Measurements from ENCODE around the gene LRPPRC.
"Not testable (repeated sequence)": the region's sequence is repeated elsewhere in the genome, so short reads cannot be mapped to it uniquely, and the experiment has no call there.

Gene LRPPRC

DNA sequence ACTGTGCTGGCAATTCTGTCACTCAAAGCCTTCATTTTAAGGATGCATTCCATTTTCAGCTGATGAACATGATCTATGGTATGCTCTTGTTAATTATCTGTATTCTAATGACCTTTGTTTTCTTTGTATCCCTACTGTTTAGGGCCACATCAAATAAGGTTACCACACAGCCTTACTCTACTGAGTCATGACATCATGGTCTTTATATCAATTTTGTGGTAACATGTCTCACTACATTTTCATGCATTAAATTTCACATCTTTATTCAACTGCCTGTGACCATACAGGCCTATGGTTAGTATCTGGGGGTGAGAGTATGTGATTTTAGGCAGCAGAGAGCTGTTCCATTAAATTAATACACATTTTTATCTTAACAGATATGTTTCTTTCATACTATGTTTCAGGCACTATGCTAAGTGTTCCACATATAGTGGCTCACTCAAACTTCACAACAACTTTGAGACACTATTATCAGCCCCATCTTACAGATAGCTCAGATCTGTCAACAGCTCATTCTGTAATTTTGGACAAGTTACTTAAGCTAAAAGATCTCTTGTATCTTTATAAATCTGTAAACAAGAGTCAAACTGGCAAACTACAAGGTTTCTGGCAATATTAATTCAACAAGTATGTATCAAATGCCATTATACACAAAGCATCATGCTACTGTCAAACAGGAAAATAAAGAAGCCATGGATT is 18.0 kb downstream of the LRPPRC start:
- no peak for DNase-seq (ENCODE audit: low spot score)

DNA sequence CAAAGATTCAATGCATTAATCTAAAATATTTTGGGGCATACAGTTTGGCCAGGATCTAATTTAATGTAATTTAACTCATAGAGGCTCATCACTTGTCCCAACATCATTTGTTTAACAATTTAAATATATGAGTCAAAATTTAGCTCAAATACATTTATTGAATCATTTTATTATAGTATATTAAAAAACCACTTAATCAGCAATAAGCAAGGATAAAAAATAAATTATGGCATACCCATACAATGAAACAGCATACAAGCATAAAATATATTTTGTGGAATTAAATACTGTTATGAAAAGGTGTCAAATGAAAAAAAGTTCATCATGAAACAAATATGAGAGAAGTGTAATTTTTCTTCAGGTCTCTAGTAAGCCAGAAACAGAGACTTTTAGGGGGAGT is 34.9 kb downstream of the LRPPRC start:
- DNase-seq (ENCODE audit: low spot score), result no peak

DNA sequence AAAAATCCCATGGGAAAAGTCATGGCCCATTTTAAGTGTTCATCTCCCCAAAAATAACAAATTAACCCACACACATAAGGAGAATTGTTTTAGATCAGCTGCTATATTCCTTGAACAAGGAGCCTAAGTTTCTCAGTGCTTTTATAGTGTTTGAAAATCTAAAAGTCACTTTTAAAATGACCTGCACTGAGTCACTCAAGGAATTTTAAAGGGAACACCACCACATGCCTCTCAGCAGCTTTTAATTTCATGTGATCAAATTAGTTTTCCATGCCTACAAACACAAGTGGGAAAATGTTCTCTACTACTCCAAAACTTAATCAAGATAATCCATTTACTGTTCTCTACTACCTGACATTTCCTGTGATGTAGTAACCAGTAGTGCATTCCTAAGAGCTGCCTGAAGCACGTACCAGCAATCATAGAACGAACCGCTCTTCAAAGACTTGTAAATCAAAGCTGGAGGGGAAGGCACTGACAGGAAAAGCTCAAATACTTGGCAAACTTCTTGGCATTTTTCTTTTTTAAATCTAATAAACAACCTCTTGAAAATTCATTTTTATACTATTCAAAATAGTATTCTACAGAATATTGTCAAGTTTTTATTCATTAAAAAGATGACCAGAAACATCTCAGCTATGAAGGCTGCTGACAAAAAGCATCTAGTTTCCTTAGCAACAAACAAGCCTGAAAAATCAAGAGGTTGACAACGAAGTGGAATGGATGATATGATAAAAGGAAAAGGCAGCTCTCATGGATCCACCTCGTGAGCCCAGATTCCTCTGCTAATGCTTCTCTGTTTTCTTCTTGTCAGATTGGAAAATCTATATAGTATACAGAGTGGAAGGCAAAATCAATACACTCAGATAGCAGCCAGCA is 37.2 kb downstream of the LRPPRC start:
- no peak for DNase-seq (ENCODE audit: low spot score)

DNA sequence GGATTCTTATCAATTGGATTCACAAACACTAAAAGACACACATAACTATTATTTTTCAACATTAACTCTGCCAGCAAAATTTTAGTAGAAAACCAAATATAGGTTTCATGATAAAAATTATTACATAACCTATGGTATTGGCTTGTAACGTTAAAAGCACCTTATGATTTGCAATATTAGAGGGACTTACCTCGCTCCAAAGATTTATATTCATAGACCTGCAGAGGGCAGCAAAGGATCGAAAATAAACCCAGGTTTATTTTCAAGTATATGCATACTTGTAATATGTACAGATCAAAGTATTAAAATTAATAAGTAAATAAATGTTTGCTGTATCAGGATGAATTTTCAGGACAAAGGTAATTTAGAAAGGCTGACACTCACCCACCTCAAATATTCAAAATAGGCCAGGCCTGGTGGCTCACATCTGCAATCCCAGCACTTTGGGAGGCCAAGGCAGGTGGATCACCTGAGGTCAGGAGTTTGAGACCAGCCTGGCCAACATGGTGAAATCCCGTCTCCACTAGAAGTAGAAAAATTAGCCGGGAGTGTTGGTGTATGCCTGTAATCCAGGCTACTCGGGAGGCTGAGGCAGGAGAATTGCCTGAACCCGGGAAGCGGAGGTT is 45.3 kb downstream of the LRPPRC start:
- DNase-seq (ENCODE audit: low spot score), result peak; percentile 60

DNA sequence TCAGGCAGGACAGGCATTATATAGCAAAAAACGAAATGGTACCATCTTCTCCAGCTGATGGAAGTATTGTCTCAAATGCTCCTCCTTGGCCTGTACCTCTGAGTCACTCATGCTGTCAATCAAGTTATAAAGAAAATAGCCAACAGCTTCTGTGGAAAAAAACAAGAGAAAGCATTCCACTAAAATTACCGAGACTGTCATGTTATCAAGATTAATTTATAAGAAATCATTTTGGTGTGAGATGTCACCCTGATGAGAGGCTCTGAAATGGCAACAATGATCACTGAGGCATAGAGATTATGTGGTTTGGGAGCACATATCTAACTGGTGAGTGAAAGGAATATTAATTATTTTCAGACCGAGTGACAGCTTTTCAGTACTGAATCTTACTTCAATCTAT is 47.4 kb downstream of the LRPPRC start:
- no peak for DNase-seq (ENCODE audit: low spot score)

DNA sequence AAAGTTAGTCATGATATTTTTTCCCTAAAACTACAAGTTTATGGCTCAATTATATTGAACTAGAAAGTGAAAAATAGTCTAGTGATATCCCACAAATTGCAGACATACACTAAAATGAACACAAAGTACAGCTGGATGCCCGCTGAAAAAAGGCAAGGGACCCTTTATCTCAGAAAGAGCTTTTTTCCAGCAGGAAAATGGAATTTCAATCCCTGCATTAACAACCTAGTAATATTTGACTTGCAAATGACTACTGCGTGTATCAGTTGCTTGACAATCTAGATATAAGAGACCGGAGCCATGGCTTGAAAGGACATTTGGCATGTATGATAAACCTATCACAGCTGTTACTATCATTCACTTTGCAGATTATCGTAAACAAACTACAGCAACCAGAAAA is 49.1 kb downstream of the LRPPRC start:
- no peak for DNase-seq (ENCODE audit: low spot score)

DNA sequence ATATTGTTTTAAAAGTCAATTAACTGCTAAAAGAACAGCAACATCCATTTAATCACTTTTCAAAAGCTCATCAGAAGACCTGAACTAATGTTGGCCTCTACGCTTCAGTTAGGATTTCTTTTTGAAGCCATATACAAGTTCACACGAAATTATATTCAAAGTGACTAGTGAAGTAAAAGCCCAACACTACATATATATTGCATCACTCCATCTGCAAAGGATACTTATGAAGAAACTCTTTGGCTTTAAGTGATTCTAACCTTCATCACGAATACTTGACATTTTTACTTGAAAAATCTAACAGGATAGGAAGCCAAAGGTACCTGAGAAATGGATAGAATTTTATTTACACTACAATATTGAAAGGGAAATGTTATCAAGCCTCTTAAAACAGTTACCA is 50.4 kb downstream of the LRPPRC start:
- DNase-seq (ENCODE audit: low spot score), result no peak

DNA sequence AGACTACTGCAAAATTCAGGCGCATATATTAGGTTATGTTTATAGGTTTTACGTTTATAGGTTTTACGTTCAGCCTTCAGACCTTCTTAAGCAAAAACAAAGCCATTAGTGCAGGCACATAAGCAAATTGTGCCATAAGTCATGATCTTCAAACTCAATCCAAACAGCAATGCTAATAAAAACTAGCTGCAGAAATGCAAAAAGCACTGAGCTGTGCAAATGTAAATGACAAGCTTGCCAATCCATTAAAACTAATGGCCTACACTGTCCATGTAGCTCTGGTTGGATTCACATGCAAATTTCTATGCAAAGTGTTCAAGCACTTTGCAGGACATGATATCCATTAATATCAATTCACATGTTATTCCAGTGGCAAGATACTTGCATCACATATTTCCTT is 50.9 kb downstream of the LRPPRC start:
- no peak for DNase-seq (ENCODE audit: low spot score)

DNA sequence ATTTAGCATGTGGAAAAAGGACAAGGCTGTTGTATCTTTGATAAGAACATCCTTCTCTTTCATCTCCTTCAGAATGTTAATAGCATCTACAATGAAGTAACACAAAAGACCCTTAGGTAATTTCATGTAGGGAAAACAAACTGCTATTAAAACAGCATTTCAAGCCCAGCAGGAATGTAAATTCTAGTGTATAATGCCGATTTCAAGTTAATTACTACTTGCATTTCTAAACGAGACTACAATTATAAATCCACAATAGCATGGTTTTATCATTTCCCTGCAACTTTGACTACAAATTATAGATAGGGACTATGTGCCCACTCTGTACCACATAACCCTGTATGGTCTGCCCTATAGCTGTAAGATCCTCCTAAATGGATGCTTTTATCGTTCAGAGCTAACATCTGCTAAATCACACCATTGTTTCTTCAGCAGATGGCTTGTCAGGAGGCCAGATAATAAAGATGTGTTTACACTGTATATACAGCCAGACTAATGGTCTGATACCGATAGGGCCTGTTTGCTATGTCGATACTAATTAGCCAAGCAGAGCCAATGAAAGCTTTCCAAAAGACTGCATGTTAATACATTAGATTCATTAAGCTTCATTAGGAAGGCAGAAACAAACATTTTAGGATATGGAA is 51.9 kb downstream of the LRPPRC start:
- peak; percentile 43 for DNase-seq (ENCODE audit: low spot score)

DNA sequence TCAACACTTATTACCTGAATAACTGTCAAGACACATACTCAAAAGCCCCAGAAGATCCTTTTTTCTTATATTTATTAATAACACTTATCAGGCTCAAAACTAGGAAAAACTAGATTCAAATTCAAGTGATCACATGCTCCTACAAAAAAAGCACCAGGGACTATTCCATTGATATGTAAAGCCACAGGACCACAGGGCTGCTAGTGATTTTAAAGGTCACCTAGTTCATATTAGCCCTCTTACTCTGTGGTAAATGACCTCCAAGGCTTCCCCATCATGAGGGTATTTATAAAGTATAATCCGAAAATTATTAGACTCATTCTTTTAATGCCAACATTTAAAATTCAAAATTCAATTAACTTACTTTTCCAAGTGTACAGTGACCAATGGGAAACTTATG is 52.5 kb downstream of the LRPPRC start:
- DNase-seq (ENCODE audit: low spot score), result no peak

DNA sequence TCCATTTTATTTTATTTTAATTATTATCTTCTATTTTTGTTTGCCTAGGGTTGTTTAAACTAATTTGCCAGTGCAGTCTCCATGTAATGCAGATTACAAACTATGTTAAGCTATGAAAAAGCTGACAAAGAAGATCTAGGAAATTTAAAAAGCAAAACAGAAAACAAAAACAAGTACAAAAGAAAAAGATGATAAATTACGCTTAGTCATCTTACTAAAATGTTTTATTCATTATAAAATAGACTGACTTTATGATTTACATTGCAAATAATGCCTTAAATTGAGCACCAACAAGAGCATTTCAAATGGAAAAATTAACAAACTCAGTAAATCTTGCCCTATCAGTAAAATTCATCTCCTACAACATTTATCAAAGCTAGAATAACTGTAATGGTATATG is 52.9 kb downstream of the LRPPRC start:
- DNase-seq (ENCODE audit: low spot score), result no peak

DNA sequence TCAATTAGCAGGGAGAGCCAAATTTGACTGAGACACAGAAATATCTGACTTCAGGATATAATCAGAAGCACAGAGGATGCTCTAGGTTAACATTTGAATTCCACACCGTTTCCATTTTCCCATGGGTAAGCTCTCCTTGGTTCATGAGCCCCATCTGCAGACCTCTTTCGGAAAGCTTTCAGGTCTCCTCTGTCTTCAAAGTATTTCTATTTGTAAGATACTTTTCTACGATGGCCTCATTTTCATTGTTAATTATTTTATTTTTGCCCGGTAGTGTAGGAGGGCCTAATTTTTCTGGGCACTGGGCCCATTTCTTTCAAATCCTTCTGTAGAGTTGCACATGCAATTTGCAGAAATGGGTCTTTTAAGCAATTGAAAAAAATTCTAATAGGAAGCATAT is 53.8 kb downstream of the LRPPRC start:
- DNase-seq (ENCODE audit: low spot score), result no peak

DNA sequence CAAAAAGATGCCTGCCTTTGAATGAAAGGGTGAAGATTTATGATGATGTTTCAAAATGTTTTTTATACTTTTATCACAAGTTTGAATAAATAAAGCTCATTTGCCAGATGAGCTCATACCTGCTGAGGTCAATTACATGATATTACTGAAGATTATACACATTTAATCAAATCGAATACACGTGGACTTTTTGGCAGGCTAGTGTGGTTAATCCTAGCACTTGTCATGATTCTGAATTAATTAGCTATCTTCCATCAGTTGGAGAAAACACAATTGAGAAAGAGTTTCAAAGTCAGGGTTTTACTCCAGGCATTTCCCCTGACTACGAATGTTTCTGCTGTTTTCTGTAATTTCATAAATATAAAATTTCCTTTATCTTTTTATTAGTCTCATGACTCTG is 54.4 kb downstream of the LRPPRC start:
- DNase-seq (ENCODE audit: low spot score), result no peak

DNA sequence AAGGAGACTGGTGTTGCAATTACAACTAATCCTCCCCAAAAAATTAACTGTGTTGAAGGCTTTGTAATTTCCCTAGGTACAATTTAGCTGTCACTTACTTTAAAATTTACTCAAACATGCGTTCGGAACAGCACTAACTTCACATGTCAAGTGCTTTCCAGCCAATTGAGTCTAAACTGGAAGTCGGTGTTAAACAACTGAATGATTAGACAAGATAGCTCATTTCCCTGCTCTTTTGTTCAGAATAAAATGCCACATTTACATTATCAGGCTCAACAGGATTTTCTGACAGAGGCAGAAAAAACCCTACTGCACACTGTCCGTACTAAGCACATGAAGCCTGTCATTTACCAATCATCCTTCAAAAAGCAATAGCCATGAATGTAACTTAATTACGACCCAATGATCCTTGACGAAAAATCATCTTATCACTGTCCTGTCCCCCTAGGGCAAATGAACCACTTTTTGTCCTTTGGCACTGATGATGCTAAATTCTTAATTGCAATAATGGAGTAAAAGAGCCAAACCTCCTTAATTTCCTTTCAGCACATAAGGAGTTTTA is 56.0 kb downstream of the LRPPRC start:
- peak; percentile 41 for DNase-seq (ENCODE audit: low spot score)

DNA sequence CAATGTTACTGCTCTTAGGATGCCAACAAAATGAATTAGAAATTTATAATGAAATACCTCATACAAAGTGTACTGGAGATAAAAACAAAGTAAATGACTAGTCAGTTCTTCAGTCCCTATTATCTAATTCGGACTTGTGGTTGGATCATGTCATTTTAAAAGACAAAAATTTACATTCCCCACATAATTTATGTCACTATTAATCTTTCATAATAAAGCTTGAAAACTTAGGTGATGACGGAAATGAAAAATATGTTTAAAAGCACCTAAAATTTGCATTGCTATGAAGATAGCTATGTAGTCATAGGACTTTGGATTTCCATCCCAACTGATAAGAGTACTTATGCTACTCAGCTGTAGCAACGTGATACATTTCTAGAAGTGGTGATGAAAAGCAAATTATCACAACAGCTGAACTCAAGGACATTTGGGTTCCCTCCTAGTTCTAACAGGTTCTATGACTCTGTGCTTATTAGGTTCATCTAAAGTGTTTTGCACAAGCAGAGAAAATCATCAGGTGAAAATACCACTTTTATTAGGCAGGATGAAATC is 58.4 kb downstream of the LRPPRC start:
- no peak for DNase-seq (ENCODE audit: low spot score)

DNA sequence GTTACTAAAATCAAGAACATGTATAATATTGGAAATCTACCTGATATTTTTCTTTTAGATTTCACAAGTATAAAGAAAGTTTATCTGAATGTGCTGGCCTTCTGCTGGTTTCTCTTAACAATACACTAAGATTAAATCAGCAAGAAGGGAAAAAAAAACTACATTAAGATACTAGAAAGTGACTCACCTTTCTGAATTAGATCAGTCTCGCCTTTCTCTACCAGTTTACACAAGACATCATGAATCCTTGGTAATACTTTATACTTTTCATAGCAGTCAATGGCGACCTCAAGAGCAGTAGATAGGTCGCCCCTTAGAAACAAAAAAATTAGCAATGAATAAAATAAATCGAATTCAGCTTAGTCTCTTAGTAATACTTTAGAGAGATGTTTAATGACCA is 61.2 kb downstream of the LRPPRC start:
- no peak for DNase-seq (ENCODE audit: low spot score)

DNA sequence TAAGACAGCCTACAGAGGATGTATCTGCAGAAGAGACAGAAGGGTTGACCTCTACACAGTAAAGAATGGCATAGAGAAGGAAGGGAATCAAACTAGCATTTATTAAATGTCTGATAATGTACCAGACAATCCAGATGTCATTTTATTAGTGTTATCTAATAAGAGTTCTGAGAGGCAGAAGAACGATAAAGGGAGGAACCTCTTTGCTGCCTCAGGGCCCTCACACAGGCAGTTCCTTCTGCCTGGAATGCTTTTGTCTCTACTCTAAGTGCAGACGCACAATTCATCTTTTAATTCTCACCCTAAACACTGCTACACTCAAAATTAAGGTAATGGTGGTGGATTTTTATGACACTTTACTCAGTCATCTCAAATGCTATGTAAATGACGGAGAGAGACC is 64.5 kb downstream of the LRPPRC start:
- no peak for DNase-seq (ENCODE audit: low spot score)

DNA sequence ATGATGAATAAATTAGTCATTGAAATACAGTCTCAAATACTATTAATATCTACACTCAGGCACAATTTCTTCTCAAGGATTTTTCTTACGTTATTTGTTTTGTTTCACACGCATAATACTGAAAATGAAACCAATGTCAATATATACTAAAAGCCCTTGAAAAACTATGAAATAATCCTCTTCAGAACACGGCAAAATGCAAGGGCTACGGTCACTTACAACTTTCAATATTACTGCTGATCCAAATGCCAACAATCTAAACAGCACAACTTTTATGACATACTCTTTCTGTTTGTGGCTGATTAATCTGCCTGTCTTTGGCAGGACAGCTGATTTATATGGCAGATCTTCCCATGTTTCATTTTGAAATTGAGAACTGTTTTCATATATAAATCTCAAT is 68.3 kb downstream of the LRPPRC start:
- DNase-seq (ENCODE audit: low spot score), result no peak

DNA sequence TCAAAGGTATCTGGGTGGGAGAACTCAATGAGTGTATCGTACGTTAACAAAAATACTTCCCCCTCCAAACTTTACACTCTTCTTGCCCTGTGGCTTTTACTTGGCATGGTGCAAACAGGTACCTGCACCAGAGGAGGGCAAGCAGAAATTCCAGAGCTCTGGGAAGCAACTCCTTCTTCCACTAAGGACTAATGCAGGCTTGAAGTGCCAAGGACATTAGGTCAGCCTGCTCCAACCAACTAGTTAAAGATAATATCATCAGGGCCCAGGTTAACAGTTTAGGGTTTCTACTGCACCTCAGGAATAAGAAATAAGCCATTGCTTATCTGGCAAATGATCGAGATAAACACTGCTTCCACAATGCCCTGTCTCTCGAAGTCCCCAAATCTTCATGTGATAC is 70.4 kb downstream of the LRPPRC start:
- no peak for DNase-seq (ENCODE audit: low spot score)

DNA sequence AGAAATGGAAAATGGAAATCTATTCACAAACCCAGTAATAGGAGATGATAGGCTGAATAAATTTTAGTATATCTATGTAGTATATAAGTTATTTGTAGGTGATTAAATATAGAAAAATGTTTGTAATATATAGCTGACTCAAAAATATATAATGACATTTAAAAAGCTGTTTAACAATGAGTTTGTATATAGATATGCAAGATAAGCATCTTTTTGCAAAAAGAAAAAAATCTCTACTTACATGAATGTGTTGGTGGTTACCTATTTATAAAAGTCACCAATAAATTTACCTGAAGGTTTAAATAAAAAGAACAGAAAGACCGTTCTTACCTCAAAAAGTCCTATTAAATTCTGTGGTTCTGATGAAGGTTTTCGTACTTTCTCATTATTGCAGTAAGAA is 71.3 kb downstream of the LRPPRC start:
- no peak for DNase-seq (ENCODE audit: low spot score)

DNA sequence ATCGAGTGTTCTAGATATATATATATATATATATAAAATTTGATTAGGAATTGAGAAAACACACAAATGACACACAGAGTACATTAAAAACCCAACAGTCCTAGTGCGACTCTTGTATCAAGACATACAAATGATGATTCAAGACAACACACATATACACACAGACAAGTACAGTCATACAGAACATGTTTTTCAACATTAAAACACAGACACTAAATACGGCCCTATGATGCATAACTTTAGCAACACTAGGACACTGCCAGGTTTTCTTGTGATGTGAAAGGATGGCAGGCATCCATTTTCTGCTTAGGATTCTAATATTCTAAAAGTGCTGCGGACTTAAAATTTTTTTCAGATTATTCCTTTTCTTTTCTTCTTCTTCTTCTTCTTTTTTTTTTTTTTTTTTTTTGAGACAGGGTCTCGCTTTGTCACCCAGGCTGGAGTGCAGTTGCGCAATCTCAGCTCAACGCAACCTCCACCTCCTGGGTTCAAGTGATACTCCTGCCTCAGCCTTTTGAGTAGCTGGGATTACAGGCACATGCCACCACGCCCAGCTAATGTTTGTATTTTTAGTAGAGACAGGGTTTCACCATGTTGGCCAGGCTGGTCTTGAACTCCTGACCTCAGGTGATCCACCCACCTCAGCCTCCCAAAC is 84.5 kb downstream of the LRPPRC start:
- DNase-seq (ENCODE audit: low spot score), result not testable (repeated sequence)
